Muscle layer of duodenum (tissue), 2 donors: ENCODE data around the gene COLEC12.

Source experiments
- H3K27ac ChIP-seq: one replicate; pipeline ENCODE4 v1.7.0; 2013; ENCODE audit warnings: mild to moderate bottlenecking, low read length
- H3K27me3 ChIP-seq: one replicate; pipeline ENCODE4 v1.7.0; 2013; ENCODE audit warnings: low read depth, mild to moderate bottlenecking, control low read depth, low read length
- H3K36me3 ChIP-seq, 2 donors: one replicate each; pipeline ENCODE4 v1.7.0; 2013; ENCODE audit warnings: low read length in 2 of 2, control low read depth in 1 of 2, mild to moderate bottlenecking in 1 of 2; ENCODE audit not compliant: insufficient read depth in 2 of 2, control insufficient read depth in 1 of 2
- H3K4me1 ChIP-seq, 2 donors: one replicate each; pipeline ENCODE4 v1.7.0; 2013; ENCODE audit warnings: low read length in 2 of 2, mild to moderate bottlenecking in 2 of 2, control low read depth in 1 of 2, moderate library complexity in 1 of 2; ENCODE audit not compliant: insufficient read depth in 2 of 2, control insufficient read depth in 1 of 2
- H3K4me3 ChIP-seq, 2 donors: one replicate each; pipeline ENCODE4 v1.7.0; 2013; ENCODE audit warnings: low read length in 2 of 2, low read depth in 1 of 2, mild to moderate bottlenecking in 1 of 2
- H3K9me3 ChIP-seq, 2 donors: one replicate each; pipeline ENCODE4 v1.7.0; 2013; ENCODE audit warnings: low read length in 2 of 2, control low read depth in 1 of 2, mild to moderate bottlenecking in 1 of 2; ENCODE audit not compliant: control insufficient read depth in 1 of 2
- donor health status: healthy.

COLEC12 gene

GRCh38 chr18:341102-341501, 159.4 kb downstream of the COLEC12 start:
- H3K36me3 ChIP-seq = no peaks in the 10 kb centered on the region

GRCh38 chr18:340044-340443, 160.5 kb downstream of the COLEC12 start:
- Histone ChIP-seq H3K36me3 (no peaks in the 10 kb centered on the region), H3K4me3 (no peak overlapping the region), H3K27ac (no peak overlapping the region), H3K27me3 (no peaks in the 10 kb centered on the region), H3K9me3 (no peaks in the 10 kb centered on the region), H3K4me1 (no peaks in the 10 kb centered on the region)

More at GRCh38 chr18:341102-341501, 159.4 kb downstream of the COLEC12 start:
- Histone ChIP-seq H3K4me3 (no peak overlapping the region), H3K27ac (no peak overlapping the region), H3K4me1 (no peaks in the 10 kb centered on the region), H3K27me3 (no peaks in the 10 kb centered on the region), H3K9me3 (no peaks in the 10 kb centered on the region)

- Histone ChIP-seq H3K4me3 (no peak overlapping the region), H3K27ac (no peak overlapping the region), H3K27me3 (no peaks in the 10 kb centered on the region), H3K4me1 (no peaks in the 10 kb centered on the region), H3K9me3 (no peaks in the 10 kb centered on the region), H3K36me3 (no peaks in the 10 kb centered on the region)
Observed at GRCh38 chr18:339200-339599, 161.3 kb downstream of the COLEC12 start.

- Histone ChIP-seq H3K36me3 (no peaks in the 10 kb centered on the region), H3K4me3 (no peak overlapping the region), H3K9me3 (no peaks in the 10 kb centered on the region), H3K27me3 (no peaks in the 10 kb centered on the region), H3K27ac (no peak overlapping the region), H3K4me1 (peaks cover 0 to 9% of the 10 kb centered on the region in 2 donors)
Observed at GRCh38 chr18:336713-337112, 163.8 kb downstream of the COLEC12 start.

GRCh38 chr18:335733-336132, 164.8 kb downstream of the COLEC12 start:
- H3K4me3 ChIP-seq = no peak overlapping the region
- peaks cover 0 to 9% of the 10 kb centered on the region in 2 donors for H3K4me1 ChIP-seq
- no peaks in the 10 kb centered on the region for H3K36me3 ChIP-seq
- H3K27me3 ChIP-seq = no peaks in the 10 kb centered on the region
- H3K9me3 ChIP-seq = no peaks in the 10 kb centered on the region
- H3K27ac ChIP-seq = no peak overlapping the region

- Histone ChIP-seq H3K27ac (no peak overlapping the region), H3K4me1 (peaks cover 0 to 9% of the 10 kb centered on the region in 2 donors), H3K27me3 (no peaks in the 10 kb centered on the region), H3K4me3 (no peak overlapping the region), H3K36me3 (no peaks in the 10 kb centered on the region), H3K9me3 (no peaks in the 10 kb centered on the region)
Observed at GRCh38 chr18:334575-335132, 165.8 kb downstream of the COLEC12 start.

GRCh38 chr18:332721-333510, 167.6 kb downstream of the COLEC12 start:
- no peak overlapping the region for H3K27ac ChIP-seq
- peaks cover 0 to 9% of the 10 kb centered on the region in 2 donors for H3K4me1 ChIP-seq
- H3K36me3 ChIP-seq = no peaks in the 10 kb centered on the region
- H3K9me3 ChIP-seq = no peaks in the 10 kb centered on the region
- H3K4me3 ChIP-seq = no peak overlapping the region
- H3K27me3 ChIP-seq = no peaks in the 10 kb centered on the region

GRCh38 chr18:332007-332406, 168.5 kb downstream of the COLEC12 start:
- no peaks in the 10 kb centered on the region for H3K36me3 ChIP-seq
- H3K27ac ChIP-seq = peak overlapping the region; percentile 34
- peaks cover 0 to 9% of the 10 kb centered on the region in 2 donors for H3K4me1 ChIP-seq
- no peak overlapping the region for H3K4me3 ChIP-seq
- H3K9me3 ChIP-seq = no peaks in the 10 kb centered on the region
- H3K27me3 ChIP-seq = no peaks in the 10 kb centered on the region

- peak overlapping the region; percentile 34 for H3K27ac ChIP-seq
- no peaks in the 10 kb centered on the region for H3K36me3 ChIP-seq
- H3K27me3 ChIP-seq = no peaks in the 10 kb centered on the region
- H3K4me1 ChIP-seq = peaks cover 0 to 9% of the 10 kb centered on the region in 2 donors
- H3K9me3 ChIP-seq = no peaks in the 10 kb centered on the region
- H3K4me3 ChIP-seq = no peak overlapping the region
Observed at GRCh38 chr18:331221-331821, 169.2 kb downstream of the COLEC12 start.

- peaks cover 0 to 9% of the 10 kb centered on the region in 2 donors for H3K4me1 ChIP-seq
- no peak overlapping the region for H3K4me3 ChIP-seq
- no peak overlapping the region for H3K27ac ChIP-seq
- no peaks in the 10 kb centered on the region for H3K9me3 ChIP-seq
- no peaks in the 10 kb centered on the region for H3K27me3 ChIP-seq
- no peaks in the 10 kb centered on the region for H3K36me3 ChIP-seq
Observed at GRCh38 chr18:328928-329327, 171.6 kb downstream of the COLEC12 start.

- no peaks in the 10 kb centered on the region for H3K36me3 ChIP-seq
- H3K27ac ChIP-seq = no peak overlapping the region
- H3K9me3 ChIP-seq = no peaks in the 10 kb centered on the region
- no peaks in the 10 kb centered on the region for H3K27me3 ChIP-seq
- H3K4me3 ChIP-seq = no peak overlapping the region
- peaks cover 0 to 7% of the 10 kb centered on the region in 2 donors for H3K4me1 ChIP-seq
Observed at GRCh38 chr18:326846-327245, 173.7 kb downstream of the COLEC12 start.
